CD4-positive, alpha-beta memory T cell (primary cell): ENCODE results near the gene CDH5. TPM values are rescaled to one million over a fixed set of nuclear protein-coding genes. Genes with fewer than 3 reads are reported as not detected.
A peak's percentile ranks its signal among the peaks of the same experiment; 100 is the strongest.

Experiments
- CTCF ChIA-PET: fragments of 350-600 bp; sonication (Branson Sonifier 250); formaldehyde crosslinking; loops from one replicate; lab custom pipeline; 2021; ENCODE audit warnings: inconsistent platforms; ENCODE audit not compliant: partially characterized antibody; lab: Charles Lee
- POLR2A ChIA-PET: fragments of 350-600 bp; sonication (Branson Sonifier 250); formaldehyde crosslinking; loops from one replicate; lab custom pipeline; 2021; ENCODE audit not compliant: partially characterized antibody; lab: Charles Lee
- DNase-seq, 5 donors: peaks; one replicate each; pipeline versions ENCODE4 v3.0.0 to v3.0.0-alpha.2; 2020 to 2022; ENCODE audit warnings: mixed read lengths in 1 of 5
- H3K27ac ChIP-seq: one replicate; pipeline ENCODE4 v1.7.0; 2013; ENCODE audit warnings: low read depth, low read length
- H3K27me3 ChIP-seq: 2 replicates; pipeline ENCODE4 v1.7.0; 2013; ENCODE audit warnings: mild to moderate bottlenecking, low read length, moderate library complexity; ENCODE audit not compliant: insufficient read depth
- H3K36me3 ChIP-seq: 2 replicates; pipeline ENCODE4 v1.7.0; 2013; ENCODE audit warnings: mild to moderate bottlenecking, low read length, moderate library complexity; ENCODE audit not compliant: insufficient read depth
- H3K4me1 ChIP-seq: 2 replicates; pipeline ENCODE4 v1.7.0; 2013; ENCODE audit warnings: mild to moderate bottlenecking, low read length, moderate library complexity; ENCODE audit not compliant: insufficient read depth
- H3K4me3 ChIP-seq, 2 donors: one replicate each; pipeline ENCODE4 v1.7.0; 2013; ENCODE audit warnings: low read length in 2 of 2, mild to moderate bottlenecking in 1 of 2
- H3K9me3 ChIP-seq, 2 donors: one replicate each; pipeline ENCODE4 v1.7.0; 2013; ENCODE audit warnings: low read length in 2 of 2, control low read depth in 1 of 2; ENCODE audit not compliant: control insufficient read depth in 1 of 2
- H3K27ac Mint-ChIP-seq, 7 donors: one replicate each; pipeline ENCODE4 v1.8.0; 2020 to 2021; ENCODE audit warnings: mixed read lengths in 7 of 7, mild to moderate bottlenecking in 6 of 7, inconsistent platforms in 3 of 7, moderate library complexity in 3 of 7
- H3K27me3 Mint-ChIP-seq, 2 donors: one replicate each; pipeline ENCODE4 v1.8.0; 2020 to 2021; ENCODE audit warnings: mixed read lengths in 2 of 2
- H3K36me3 Mint-ChIP-seq, 2 donors: one replicate each; pipeline ENCODE4 v1.8.0; 2020 to 2021; ENCODE audit warnings: mixed read lengths in 2 of 2, inconsistent platforms in 1 of 2, mild to moderate bottlenecking in 1 of 2
- H3K4me1 Mint-ChIP-seq, 4 donors: one replicate each; pipeline ENCODE4 v1.8.0; 2020 to 2021; ENCODE audit warnings: mixed read lengths in 4 of 4, mild to moderate bottlenecking in 1 of 4
- H3K4me3 Mint-ChIP-seq, 8 donors: one replicate each; pipeline ENCODE4 v1.8.0; 2020 to 2021; ENCODE audit warnings: mixed read lengths in 8 of 8, mild to moderate bottlenecking in 7 of 8, moderate library complexity in 6 of 8, inconsistent platforms in 3 of 8
- H3K9me3 Mint-ChIP-seq, 8 donors: one replicate each; pipeline ENCODE4 v1.8.0; 2020 to 2021; ENCODE audit warnings: mixed read lengths in 8 of 8, mild to moderate bottlenecking in 5 of 8, inconsistent platforms in 3 of 8, moderate library complexity in 1 of 8
- intact Hi-C: fragments of 100-400 bp; cut with micrococcal nuclease; formaldehyde crosslinking; loops from one replicate; pipeline ENCODE4 v1.15.1; 2023
- polyA plus RNA-seq, 2 donors: library from polyadenylated mRNA; unstranded; fragments of 300-500 nt; fragmentation: Illumina TruSeq; gene quantifications; one replicate each; pipeline ENCODE4 v1.2.3, GENCODE V29; 2021
- total RNA-seq, 2 experiments: library from RNA; stranded (reverse); gene quantifications; one replicate each; pipeline ENCODE4 v1.2.3, GENCODE V29; 2021

The CDH5 gene
- total and polyA plus RNA-seq, 4 experiments from 2014 or later = not detected

DNA sequence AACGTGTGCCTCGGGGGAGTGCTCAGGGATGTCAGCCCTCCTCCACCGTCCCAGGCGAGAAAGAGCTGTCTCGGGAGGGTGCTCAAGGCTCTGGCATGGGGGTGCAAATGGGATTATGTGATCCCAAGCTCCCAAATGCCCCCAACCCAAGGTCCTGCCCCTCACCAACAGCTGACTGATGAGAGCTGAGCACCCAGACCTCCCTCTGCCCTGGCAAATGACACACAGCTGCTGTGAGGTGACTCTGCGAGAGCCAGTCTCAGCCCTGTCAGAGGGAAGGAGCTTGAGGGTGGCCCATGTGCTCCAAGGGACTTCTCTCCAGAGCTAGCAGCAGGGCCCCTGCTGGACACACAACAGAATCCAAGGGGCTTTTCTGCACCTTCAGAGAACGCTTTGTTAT lies 7.7 kb downstream of the CDH5 start:
- Histone ChIP-seq H3K4me3 (no peak overlapping the region), H3K4me1 (no peaks in the 10 kb centered on the region), H3K9me3 (no peaks in the 10 kb centered on the region), H3K27me3 (no peaks in the 10 kb centered on the region), H3K27ac (no peak overlapping the region), H3K36me3 (no peaks in the 10 kb centered on the region)
- Mint-ChIP-seq H3K36me3 (no peaks in the 10 kb centered on the region), H3K4me3 (no peak overlapping the region), H3K9me3 (no peaks in the 10 kb centered on the region), H3K27ac (no peak overlapping the region), H3K4me1 (peaks cover 0 to 1% (median 0%) of the 10 kb centered on the region in 4 donors), H3K27me3 (peaks cover 0 to 2% of the 10 kb centered on the region in 2 donors)
- DNase-seq = no peak
- POLR2A ChIA-PET = no interaction called here
- intact Hi-C loops = no loop called here
- CTCF ChIA-PET = no interaction called here

- Histone ChIP-seq H3K36me3 (no peaks in the 10 kb centered on the region), H3K27me3 (no peaks in the 10 kb centered on the region), H3K27ac (no peak overlapping the region), H3K9me3 (no peaks in the 10 kb centered on the region), H3K4me1 (no peaks in the 10 kb centered on the region), H3K4me3 (no peak overlapping the region)
- peaks cover 0 to 2% of the 10 kb centered on the region in 2 donors for H3K27me3 Mint-ChIP-seq
- intact Hi-C loops = no loop called here
- H3K4me3 Mint-ChIP-seq = no peak overlapping the region
- POLR2A ChIA-PET = no interaction called here
- no peaks in the 10 kb centered on the region for H3K36me3 Mint-ChIP-seq
- CTCF ChIA-PET = interaction anchor here (1.0 to 1.1 kb wide), 2 partner anchors 8 to 33 kb away, joined by 3 read pairs; no protein-coding TSS in a partner anchor
- peaks cover 0 to under 1% (median 0%) of the 10 kb centered on the region in 4 donors for H3K4me1 Mint-ChIP-seq
- H3K9me3 Mint-ChIP-seq = peaks cover 0 to 4% (median 0%) of the 10 kb centered on the region in 8 donors
- no peak for DNase-seq
- no peak overlapping the region for H3K27ac Mint-ChIP-seq
Observed at GRCh38 chr16:66375451-66375850, 9.0 kb downstream of the CDH5 start.

GRCh38 chr16:66376114-66376513 lies 9.6 kb downstream of the CDH5 start:
- Mint-ChIP-seq H3K9me3 (peaks cover 0 to 6% (median 0%) of the 10 kb centered on the region in 8 donors), H3K27ac (no peak overlapping the region), H3K27me3 (peaks cover 0 to 2% of the 10 kb centered on the region in 2 donors), H3K4me3 (no peak overlapping the region), H3K4me1 (peaks cover 0 to 2% (median 0%) of the 10 kb centered on the region in 4 donors), H3K36me3 (no peaks in the 10 kb centered on the region)
- H3K4me3 ChIP-seq = no peak overlapping the region
- no peaks in the 10 kb centered on the region for H3K9me3 ChIP-seq
- no peaks in the 10 kb centered on the region for H3K27me3 ChIP-seq
- H3K36me3 ChIP-seq = no peaks in the 10 kb centered on the region
- no peak overlapping the region for H3K27ac ChIP-seq
- ChIA-PET CTCF (interaction anchor here (1.0 to 1.1 kb wide), 2 partner anchors 9 to 34 kb away, joined by 3 read pairs; no protein-coding TSS in a partner anchor), POLR2A (no interaction called here)
- no peaks in the 10 kb centered on the region for H3K4me1 ChIP-seq
- DNase-seq = no peak
- intact Hi-C loops = no loop called here

- ChIA-PET CTCF (no interaction called here), POLR2A (no interaction called here)
- intact Hi-C loops = no loop called here
- peaks cover 0 to 2% (median 0%) of the 10 kb centered on the region in 4 donors for H3K4me1 Mint-ChIP-seq
- H3K9me3 Mint-ChIP-seq = peaks cover 0 to 6% (median 0%) of the 10 kb centered on the region in 8 donors
- H3K27ac Mint-ChIP-seq = no peak overlapping the region
- H3K36me3 Mint-ChIP-seq = no peaks in the 10 kb centered on the region
- Histone ChIP-seq H3K9me3 (no peaks in the 10 kb centered on the region), H3K4me3 (no peak overlapping the region), H3K36me3 (no peaks in the 10 kb centered on the region), H3K27ac (no peak overlapping the region), H3K27me3 (no peaks in the 10 kb centered on the region), H3K4me1 (no peaks in the 10 kb centered on the region)
- H3K4me3 Mint-ChIP-seq = no peak overlapping the region
- DNase-seq = no peak
- peaks cover 0 to 2% of the 10 kb centered on the region in 2 donors for H3K27me3 Mint-ChIP-seq
Observed at GRCh38 chr16:66376577-66377305, 10.2 kb downstream of the CDH5 start.

- Mint-ChIP-seq H3K9me3 (peaks cover 0 to 6% (median 0%) of the 10 kb centered on the region in 8 donors), H3K4me3 (no peak overlapping the region), H3K4me1 (peaks cover 0 to 2% (median 0%) of the 10 kb centered on the region in 4 donors), H3K27ac (peak overlapping the region in 1 of 7 donors; percentile 30), H3K27me3 (peaks cover 0 to 2% of the 10 kb centered on the region in 2 donors), H3K36me3 (no peaks in the 10 kb centered on the region)
- H3K9me3 ChIP-seq = no peaks in the 10 kb centered on the region
- intact Hi-C loops = no loop called here
- ChIA-PET CTCF (no interaction called here), POLR2A (no interaction called here)
- no peaks in the 10 kb centered on the region for H3K4me1 ChIP-seq
- no peak overlapping the region for H3K27ac ChIP-seq
- H3K4me3 ChIP-seq = no peak overlapping the region
- no peaks in the 10 kb centered on the region for H3K36me3 ChIP-seq
- no peaks in the 10 kb centered on the region for H3K27me3 ChIP-seq
- DNase-seq = no peak
Observed at GRCh38 chr16:66377324-66377723, 10.8 kb downstream of the CDH5 start.

DNA sequence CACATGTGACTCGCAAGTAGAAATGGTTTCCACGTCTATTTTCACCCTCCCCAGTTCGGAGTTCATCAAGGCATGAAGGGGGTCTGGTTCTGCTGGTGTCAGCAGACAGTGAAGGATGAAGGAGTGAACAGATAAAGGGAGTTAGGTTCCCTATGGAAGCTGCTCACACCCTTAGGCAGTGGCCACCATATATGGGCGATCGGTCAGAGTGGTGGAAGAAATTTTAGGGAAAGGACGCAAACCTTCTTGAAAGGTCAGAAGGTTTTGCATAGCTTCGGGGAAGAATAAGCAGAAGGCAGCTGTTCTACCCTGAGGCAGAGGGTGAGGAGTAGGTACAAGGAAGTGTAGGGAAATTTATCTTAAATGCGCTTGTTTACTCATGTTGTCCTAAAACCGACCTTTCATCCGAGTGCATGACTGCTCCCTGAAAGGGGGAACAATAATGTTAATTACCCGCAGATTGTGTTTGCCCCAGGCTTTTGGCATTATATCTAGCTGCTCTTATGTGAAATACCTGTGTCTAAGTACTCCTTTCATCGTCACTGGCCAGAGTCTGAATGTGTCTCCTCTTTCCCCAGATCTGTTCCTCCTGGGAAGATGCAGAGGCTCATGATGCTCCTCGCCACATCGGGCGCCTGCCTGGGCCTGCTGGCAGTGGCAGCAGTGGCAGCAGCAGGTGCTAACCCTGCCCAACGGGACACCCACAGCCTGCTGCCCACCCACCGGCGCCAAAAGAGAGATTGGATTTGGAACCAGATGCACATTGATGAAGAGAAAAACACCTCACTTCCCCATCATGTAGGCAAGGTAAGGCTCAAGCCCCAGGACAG lies 12.5 kb downstream of the CDH5 start:
- Mint-ChIP-seq H3K9me3 (peaks cover 0 to 6% (median 0%) of the 10 kb centered on the region in 8 donors), H3K27me3 (peaks cover 2% of the 10 kb centered on the region in 2 donors), H3K36me3 (no peaks in the 10 kb centered on the region), H3K4me1 (peaks cover 0 to 2% (median 0%) of the 10 kb centered on the region in 4 donors), H3K4me3 (no peak overlapping the region), H3K27ac (peak overlapping the region in 2 of 7 donors; percentile 12 to 59)
- POLR2A ChIA-PET = no interaction called here
- CTCF ChIA-PET = no interaction called here
- Histone ChIP-seq H3K9me3 (no peaks in the 10 kb centered on the region), H3K4me3 (no peak overlapping the region), H3K36me3 (no peaks in the 10 kb centered on the region), H3K4me1 (no peaks in the 10 kb centered on the region), H3K27ac (no peak overlapping the region), H3K27me3 (no peaks in the 10 kb centered on the region)
- DNase-seq = no peak
- intact Hi-C loops = no loop called here

GRCh38 chr16:66379571-66379941 lies 13.1 kb downstream of the CDH5 start:
- no peak overlapping the region for H3K4me3 ChIP-seq
- H3K9me3 ChIP-seq = no peaks in the 10 kb centered on the region
- no peaks in the 10 kb centered on the region for H3K27me3 ChIP-seq
- ChIA-PET CTCF (no interaction called here), POLR2A (no interaction called here)
- no peak overlapping the region for H3K27ac ChIP-seq
- no peak overlapping the region for H3K27ac Mint-ChIP-seq
- H3K4me1 ChIP-seq = no peaks in the 10 kb centered on the region
- no peak overlapping the region for H3K4me3 Mint-ChIP-seq
- no peak for DNase-seq
- peaks cover 0 to 6% (median 0%) of the 10 kb centered on the region in 8 donors for H3K9me3 Mint-ChIP-seq
- intact Hi-C loops = no loop called here
- H3K4me1 Mint-ChIP-seq = peaks cover 0 to 2% (median 0%) of the 10 kb centered on the region in 4 donors
- no peaks in the 10 kb centered on the region for H3K36me3 Mint-ChIP-seq
- peaks cover 2% of the 10 kb centered on the region in 2 donors for H3K27me3 Mint-ChIP-seq
- no peaks in the 10 kb centered on the region for H3K36me3 ChIP-seq
